GM19025 (cell line): ENCODE results near the gene AIFM2.

Experiments used
- ATAC-seq: cut with Tn5 transposase; IDR thresholded peaks from one replicate; pipeline ENCODE4 v1.9.1; 2021; ENCODE audit warnings: mild to moderate bottlenecking, low read depth, moderate library complexity; ENCODE audit not compliant: unreplicated experiment

Gene AIFM2

DNA sequence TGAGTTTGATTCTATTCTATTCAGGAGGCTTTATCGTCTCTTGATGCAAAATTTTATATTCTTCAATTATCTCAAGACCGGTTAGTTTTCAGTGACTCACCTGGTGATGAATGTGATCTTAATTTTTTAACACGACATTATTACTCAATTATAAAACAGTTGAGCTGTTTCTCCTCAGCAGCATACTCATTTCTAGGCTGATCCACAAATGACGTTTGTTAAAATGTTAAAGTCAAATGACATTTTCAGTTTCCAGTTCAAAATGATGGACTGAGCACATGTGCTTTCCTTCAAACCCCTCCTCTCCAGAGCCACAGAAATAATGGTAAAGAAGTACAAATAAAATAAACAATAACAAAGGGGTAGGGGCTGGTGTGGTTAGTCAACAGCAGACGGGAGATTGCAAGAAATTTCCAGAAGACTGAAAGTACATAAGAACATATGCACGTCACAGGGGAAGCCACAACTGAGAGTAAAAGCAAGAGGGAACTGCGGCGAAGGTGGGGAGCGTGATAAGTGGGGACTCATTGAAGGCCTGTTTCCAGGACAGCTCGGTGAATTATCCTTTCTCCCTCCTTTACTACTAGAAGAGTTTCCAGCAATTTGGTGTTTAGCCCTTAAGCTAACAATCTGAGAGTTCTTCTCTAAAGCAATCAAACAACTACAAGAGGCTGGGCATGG, 69.1 kb downstream of the AIFM2 start:
- ATAC-seq: no peak
